ENCODE measurements around the gene PPFIBP2. TPM values are rescaled to one million over a fixed set of nuclear protein-coding genes. Genes with fewer than 3 reads are reported as not detected.
A peak's percentile ranks its signal among the peaks of the same experiment; 100 is the strongest.

PPFIBP2 gene
- total and polyA plus RNA-seq, 2 donors (not counting 1 experiment from before 2014, with no cell fraction given) = 22.3 to 175 TPM

GRCh38 chr11:7506243-7506642 is 7.6 kb upstream of the PPFIBP2 start:
- Mint-ChIP-seq H3K27ac (peak overlapping the region; percentile 62), H3K27me3 (no peaks in the 10 kb centered on the region), H3K9me3 (ENCODE audit: insufficient read depth) (no peaks in the 10 kb centered on the region), H3K4me3 (peak overlapping the region; percentile 7), H3K4me1 (peaks cover 29% of the 10 kb centered on the region)
- Histone ChIP-seq H3K9me3 (ENCODE audit: control extremely low read depth in 1 of 3, control insufficient read depth in 2 of 3, insufficient read depth in 1 of 3, low read length in 2 of 3) (no peaks in the 10 kb centered on the region), H4K20me1 (ENCODE audit: control insufficient read depth, insufficient read depth, low read length, poor library complexity, severe bottlenecking) (no peaks in the 10 kb centered on the region), H3K79me2 (ENCODE audit: control insufficient read depth, insufficient read depth, low read length) (peaks cover 35% of the 10 kb centered on the region), H3K4me1 (ENCODE audit: control insufficient read depth in 2 of 2, insufficient read depth in 2 of 2, low read length in 2 of 2) (peaks cover 26 to 29% of the 10 kb centered on the region in 2 donors), H3K36me3 (replicated peaks in 1 of 2; ENCODE audit: control extremely low read depth in 1 of 2, control insufficient read depth in 1 of 2, extremely low read depth in 1 of 2, insufficient read depth in 2 of 2, low read length in 1 of 2) (peaks cover 2 to 16% of the 10 kb centered on the region in 2 experiments), H3K4me3 (ENCODE audit: control extremely low read depth in 1 of 5, extremely low read depth in 1 of 5, insufficient read depth in 1 of 5, low read depth in 2 of 5, low read length in 4 of 5) (no peak overlapping the region), H3K27me3 (replicated peaks in 1 of 4; ENCODE audit: control extremely low read depth in 1 of 4, control insufficient read depth in 3 of 4, insufficient read depth in 4 of 4, low read length in 3 of 4) (no peaks in the 10 kb centered on the region), H2AFZ (ENCODE audit: insufficient read depth, low read depth, low read length, poor library complexity, severe bottlenecking) (peak overlapping the region; percentile 12), H3K9ac (ENCODE audit: low read length) (no peak overlapping the region), H3K27ac (ENCODE audit: low read length in 2 of 2) (no peak overlapping the region), H3K4me2 (replicated peaks; ENCODE audit: low read depth, low read length, poor library complexity, severe bottlenecking) (peak overlapping the region; percentile 9)
- POLR2A ChIA-PET = no interaction called here
- TF ChIP-seq CTCF (IDR thresholded peaks at IDR 0.05) (no peak), EZH2 (IDR thresholded peaks at IDR 0.05; ENCODE audit: borderline replicate concordance, insufficient read depth, low read depth, low read length, poor library complexity, severe bottlenecking) (no peak)
- no peak for DNase-seq
- no peak for ATAC-seq (ENCODE audit: low read depth)
- CTCF ChIA-PET = interaction anchor here (0.9 to 1.8 kb wide), 3 partner anchors 12 to 63 kb away, joined by 3 to 8 read pairs (median 6); no protein-coding TSS in a partner anchor
- 47% methylated on average over 2 of the region's 3 CpGs for WGBS (ENCODE audit: insufficient coverage)
- intact Hi-C loops (cut with micrococcal nuclease) = no loop called here

GRCh38 chr11:7508087-7508486 is 5.7 kb upstream of the PPFIBP2 start:
- Mint-ChIP-seq H3K27me3 (no peaks in the 10 kb centered on the region), H3K4me1 (peaks cover 47% of the 10 kb centered on the region), H3K27ac (no peak overlapping the region), H3K4me3 (no peak overlapping the region), H3K9me3 (ENCODE audit: insufficient read depth) (no peaks in the 10 kb centered on the region)
- no peak for TF ChIP-seq CTCF (IDR thresholded peaks at IDR 0.05)
- Histone ChIP-seq H3K4me1 (ENCODE audit: control insufficient read depth in 2 of 2, insufficient read depth in 2 of 2, low read length in 2 of 2) (peaks cover 42 to 43% of the 10 kb centered on the region in 2 donors), H3K27me3 (replicated peaks in 1 of 4; ENCODE audit: control extremely low read depth in 1 of 4, control insufficient read depth in 3 of 4, insufficient read depth in 4 of 4, low read length in 3 of 4) (no peaks in the 10 kb centered on the region), H3K4me2 (replicated peaks; ENCODE audit: low read depth, low read length, poor library complexity, severe bottlenecking) (no peak overlapping the region), H3K9me3 (ENCODE audit: control extremely low read depth in 1 of 3, control insufficient read depth in 2 of 3, insufficient read depth in 1 of 3, low read length in 2 of 3) (no peaks in the 10 kb centered on the region), H3K9ac (ENCODE audit: low read length) (no peak overlapping the region), H3K79me2 (ENCODE audit: control insufficient read depth, insufficient read depth, low read length) (peaks cover 38% of the 10 kb centered on the region), H3K27ac (ENCODE audit: low read length in 2 of 2) (no peak overlapping the region), H4K20me1 (ENCODE audit: control insufficient read depth, insufficient read depth, low read length, poor library complexity, severe bottlenecking) (no peaks in the 10 kb centered on the region), H2AFZ (ENCODE audit: insufficient read depth, low read depth, low read length, poor library complexity, severe bottlenecking) (no peak overlapping the region), H3K36me3 (replicated peaks in 1 of 2; ENCODE audit: control extremely low read depth in 1 of 2, control insufficient read depth in 1 of 2, extremely low read depth in 1 of 2, insufficient read depth in 2 of 2, low read length in 1 of 2) (peaks cover 2 to 11% of the 10 kb centered on the region in 2 experiments), H3K4me3 (ENCODE audit: control extremely low read depth in 1 of 5, extremely low read depth in 1 of 5, insufficient read depth in 1 of 5, low read depth in 2 of 5, low read length in 4 of 5) (no peak overlapping the region)
- DNase-seq (no peak), ATAC-seq (ENCODE audit: low read depth) (no peak)
- CTCF ChIA-PET = interaction anchor here (1.0 to 1.3 kb wide), 2 partner anchors 10 to 71 kb away, joined by 3 read pairs; no protein-coding TSS in a partner anchor
- POLR2A ChIA-PET = no interaction called here
- no CpG with 5 or more reads among the region's 3 CpGs for WGBS (ENCODE audit: insufficient coverage)
- intact Hi-C loops (cut with micrococcal nuclease) = no loop called here

Measured in B cell (primary cell).